ENCODE results near the gene EID2B. TPM values are rescaled to one million over a fixed set of nuclear protein-coding genes. Genes with fewer than 3 reads are reported as not detected.
A peak's percentile ranks its signal among the peaks of the same experiment; 100 is the strongest.

Gene EID2B
- total RNA-seq, 1 donor from 2014 or later, result 3.1 TPM

GRCh38 chr19:39533003-39533512 lies 406 bp upstream of the EID2B start:
- DNase-seq (ENCODE audit: low read depth in 2 of 2), result no peak

GRCh38 chr19:39531834-39532232 lies 819 bp downstream of the EID2B start:
- no peak for DNase-seq (ENCODE audit: low read depth in 2 of 2)

GRCh38 chr19:39525205-39525604 lies 7.4 kb downstream of the EID2B start:
- DNase-seq (ENCODE audit: low read depth in 2 of 2), result no peak

DNA sequence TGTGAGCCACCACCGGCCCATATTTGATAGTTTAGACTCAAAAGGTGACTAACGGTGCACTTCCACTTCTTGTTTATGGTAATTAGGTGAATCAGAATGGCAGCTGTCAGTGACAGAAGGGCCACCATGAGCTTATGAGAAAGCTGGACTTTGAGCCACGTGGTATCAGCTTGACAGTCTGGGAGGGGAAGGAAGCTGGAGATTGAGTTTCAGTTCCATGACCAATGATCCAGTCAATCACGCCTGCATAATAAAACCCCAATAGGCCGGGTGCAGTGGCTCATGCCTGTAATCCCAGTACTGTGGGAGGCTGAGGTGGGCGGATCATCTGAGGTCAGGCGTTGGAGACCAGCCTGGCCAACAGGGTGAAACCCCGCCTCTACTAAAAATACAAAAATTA lies 8.2 kb downstream of the EID2B start:
- DNase-seq (ENCODE audit: low read depth in 2 of 2), result no peak

DNA sequence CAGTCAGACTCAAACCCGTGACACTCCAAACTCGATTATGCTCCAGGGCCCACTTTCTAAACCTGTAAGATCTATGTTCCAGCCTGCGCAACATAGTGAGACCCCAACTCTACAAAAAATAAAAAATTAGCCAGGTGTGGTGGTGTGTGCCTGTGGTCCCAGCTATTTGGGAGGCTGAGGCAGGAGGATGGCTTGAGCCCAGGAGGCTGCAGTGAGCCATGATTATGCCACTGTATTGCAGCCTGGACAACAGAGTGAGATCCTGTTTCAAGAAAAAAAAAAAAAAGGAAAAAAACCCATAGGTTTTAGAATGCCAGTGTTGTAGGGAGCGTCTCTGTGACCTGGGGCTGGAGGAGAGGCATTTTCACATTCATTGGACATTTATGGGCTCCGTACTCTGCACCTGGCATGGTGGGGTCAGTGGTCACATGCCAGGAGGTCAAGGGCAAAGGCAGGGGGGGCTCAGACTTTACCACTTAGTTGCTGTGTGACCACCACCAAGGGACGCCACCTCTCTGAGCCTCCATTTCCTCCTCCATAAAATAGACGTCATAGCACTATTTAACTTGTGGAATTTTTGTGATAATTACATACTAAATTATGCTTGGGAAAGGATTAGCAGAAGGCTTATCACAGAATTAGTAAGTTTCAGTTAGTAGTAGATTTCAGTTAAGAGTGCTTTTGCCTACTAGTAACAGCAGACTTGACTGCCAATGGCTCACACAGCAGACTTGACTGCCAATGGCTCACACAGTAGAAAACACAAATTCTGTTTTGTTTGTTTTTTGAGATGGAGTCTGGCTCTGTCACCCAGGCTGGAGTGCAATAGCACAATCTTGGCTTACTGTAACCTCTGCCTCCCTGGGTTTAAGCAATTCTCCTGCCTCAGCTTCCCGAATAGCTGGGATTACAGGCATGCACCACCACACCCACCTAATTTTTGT lies 11.8 kb downstream of the EID2B start:
- no peak for DNase-seq (ENCODE audit: low read depth in 2 of 2)

- no peak for DNase-seq (ENCODE audit: low read depth in 2 of 2)
Observed at GRCh38 chr19:39518975-39519374, 13.7 kb downstream of the EID2B start.

- DNase-seq (ENCODE audit: low read depth in 2 of 2), result no peak
Observed at GRCh38 chr19:39518458-39518857, 14.2 kb downstream of the EID2B start.

DNA sequence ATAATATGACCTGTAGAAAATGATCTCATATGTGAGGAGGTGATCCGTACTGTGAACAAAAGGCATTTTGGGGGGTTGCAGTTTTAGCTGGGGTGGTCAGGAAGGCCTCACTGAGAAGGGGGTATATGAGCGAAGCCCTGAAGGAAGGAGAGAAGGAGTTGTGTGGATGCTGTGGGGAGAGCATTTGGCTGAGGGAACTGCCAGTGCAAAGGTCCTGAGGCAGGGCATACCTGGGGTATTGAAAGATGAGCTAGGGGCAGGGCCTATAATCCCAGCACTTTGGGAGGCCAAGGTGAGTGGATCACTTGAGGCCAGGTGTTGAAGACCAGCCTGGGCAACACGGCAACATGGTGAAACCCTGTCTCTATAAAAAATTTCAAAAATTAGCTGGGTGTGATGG lies 15.2 kb downstream of the EID2B start:
- no peak for DNase-seq (ENCODE audit: low read depth in 2 of 2)

DNA sequence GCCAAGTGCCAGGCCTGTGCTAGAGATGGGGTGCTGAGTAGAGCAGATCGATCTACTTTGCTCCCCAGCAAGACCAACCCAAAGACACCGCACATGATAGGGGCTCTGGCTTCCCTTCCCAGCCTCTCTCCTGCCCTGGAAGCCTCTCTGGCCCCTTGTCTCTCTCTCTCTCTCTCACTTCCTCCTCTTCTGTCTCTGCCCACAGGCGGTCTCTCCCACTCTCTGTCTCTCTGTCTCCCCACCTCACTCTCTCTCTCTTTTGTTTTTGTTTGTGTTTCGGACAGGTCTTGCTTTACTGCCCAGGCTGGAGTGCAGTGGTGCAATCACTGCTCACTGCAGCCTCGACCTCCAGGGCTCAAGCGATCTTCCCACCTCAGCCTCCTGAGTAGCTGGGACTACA lies 16.4 kb downstream of the EID2B start:
- DNase-seq (ENCODE audit: low read depth in 2 of 2), result no peak

GRCh38 chr19:39515551-39516191 lies 17.0 kb downstream of the EID2B start:
- no peak for DNase-seq (ENCODE audit: low read depth in 2 of 2)

DNA sequence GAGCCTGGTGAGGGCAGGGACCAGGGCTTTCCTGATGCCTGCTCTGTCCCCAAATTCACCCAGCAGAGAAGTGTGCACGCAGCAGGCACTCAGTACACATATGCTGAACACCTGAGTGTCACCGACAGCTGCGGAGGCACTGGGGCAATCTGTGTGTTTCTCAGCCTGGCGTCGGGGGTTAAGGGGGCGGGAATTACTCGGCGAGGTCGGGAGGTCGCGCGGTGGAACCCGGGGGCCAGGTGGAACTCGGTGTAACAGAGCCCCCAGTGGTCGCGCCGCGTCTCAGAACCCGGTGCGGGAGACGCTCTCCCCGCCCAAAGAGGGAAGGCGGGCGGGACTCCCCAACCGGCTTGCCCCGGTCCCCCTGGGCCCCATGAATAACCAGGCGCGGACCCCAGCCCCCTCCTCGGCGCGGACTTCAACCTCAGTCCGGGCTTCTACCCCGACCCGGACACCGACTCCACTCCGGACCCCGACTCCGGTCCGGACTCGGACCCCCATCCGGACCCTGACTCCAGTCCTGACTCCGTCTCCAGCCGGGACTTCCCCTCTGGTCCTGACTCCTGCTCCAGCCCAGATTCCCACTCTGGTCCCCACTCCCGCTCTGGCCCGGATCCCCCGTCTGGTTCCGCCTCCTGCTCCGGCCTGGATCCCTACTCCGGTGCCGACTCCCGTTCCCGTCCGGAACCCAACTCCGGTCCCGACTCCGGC lies 17.7 kb downstream of the EID2B start, which contains the start of gene SELENOV:
SELENOV (plus strand) TSS at position 300 of the 711 bp plus-strand sequence; CDS start at position 374, 74 bp downstream.
- no peak for DNase-seq (ENCODE audit: low read depth in 2 of 2)

DNA sequence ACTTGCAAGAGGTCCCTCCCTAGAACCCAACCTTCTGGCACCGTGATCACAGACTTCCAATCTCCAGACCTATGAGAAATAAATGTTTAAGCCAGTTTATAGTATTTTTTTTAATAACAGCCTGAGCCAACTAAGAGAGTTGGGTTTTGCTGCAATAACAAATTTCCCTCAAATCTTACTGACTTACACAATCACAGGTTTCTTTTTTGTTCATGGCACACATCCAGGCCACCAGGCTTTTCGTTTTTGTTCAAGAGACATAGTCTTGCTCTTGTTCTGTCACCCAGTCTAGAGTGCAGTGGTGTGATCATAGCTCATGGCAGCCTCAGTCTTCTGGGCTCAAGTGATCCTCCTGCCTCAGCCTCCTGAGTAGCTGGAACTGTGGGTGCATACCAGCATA lies 19.7 kb downstream of the EID2B start:
- DNase-seq (ENCODE audit: low read depth in 2 of 2), result no peak

DNA sequence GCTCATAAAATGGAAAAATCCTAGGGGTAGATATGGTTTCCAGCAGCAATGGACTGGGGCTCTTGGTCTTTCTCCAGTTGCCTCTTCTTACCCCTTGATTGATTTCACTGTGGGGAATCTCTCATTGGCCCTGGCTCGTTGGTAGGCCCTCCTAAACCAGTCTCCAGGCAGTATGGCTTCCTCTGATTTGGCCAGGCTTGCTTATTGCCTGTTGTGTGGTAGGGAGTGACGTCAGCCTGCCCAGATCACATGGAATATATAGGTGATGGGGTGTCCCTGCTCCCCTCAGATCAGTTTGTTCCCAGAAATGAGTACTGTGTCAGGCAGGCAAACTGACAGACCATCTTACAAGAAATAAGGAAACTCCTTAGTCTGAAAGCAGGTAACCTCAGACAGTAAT lies 23.4 kb downstream of the EID2B start:
- no peak for DNase-seq (ENCODE audit: low read depth in 2 of 2)

GRCh38 chr19:39508629-39509028 lies 24.0 kb downstream of the EID2B start:
- DNase-seq (ENCODE audit: low read depth in 2 of 2), result no peak

GRCh38 chr19:39507715-39508364 lies 24.8 kb downstream of the EID2B start:
- no peak for DNase-seq (ENCODE audit: low read depth in 2 of 2)

DNA sequence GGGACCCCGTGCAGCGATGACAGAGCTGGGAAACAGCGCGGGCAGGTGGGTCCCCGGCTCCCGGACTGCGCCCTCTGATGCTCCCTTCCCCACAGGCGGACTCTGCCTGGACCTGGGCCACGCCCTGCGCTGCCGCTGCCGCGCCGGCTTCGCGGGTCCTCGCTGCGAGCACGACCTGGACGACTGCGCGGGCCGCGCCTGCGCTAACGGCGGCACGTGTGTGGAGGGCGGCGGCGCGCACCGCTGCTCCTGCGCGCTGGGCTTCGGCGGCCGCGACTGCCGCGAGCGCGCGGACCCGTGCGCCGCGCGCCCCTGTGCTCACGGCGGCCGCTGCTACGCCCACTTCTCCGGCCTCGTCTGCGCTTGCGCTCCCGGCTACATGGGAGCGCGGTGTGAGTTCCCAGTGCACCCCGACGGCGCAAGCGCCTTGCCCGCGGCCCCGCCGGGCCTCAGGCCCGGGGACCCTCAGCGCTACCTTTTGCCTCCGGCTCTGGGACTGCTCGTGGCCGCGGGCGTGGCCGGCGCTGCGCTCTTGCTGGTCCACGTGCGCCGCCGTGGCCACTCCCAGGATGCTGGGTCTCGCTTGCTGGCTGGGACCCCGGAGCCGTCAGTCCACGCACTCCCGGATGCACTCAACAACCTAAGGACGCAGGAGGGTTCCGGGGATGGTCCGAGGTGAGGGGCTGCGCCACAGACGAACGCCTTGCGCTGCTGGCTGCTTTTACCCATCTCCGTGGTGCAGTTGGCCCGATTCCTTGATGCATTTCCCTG lies 25.5 kb downstream of the EID2B start:
- DNase-seq (ENCODE audit: low read depth in 2 of 2), result peak; percentile 37 to 82

DNA sequence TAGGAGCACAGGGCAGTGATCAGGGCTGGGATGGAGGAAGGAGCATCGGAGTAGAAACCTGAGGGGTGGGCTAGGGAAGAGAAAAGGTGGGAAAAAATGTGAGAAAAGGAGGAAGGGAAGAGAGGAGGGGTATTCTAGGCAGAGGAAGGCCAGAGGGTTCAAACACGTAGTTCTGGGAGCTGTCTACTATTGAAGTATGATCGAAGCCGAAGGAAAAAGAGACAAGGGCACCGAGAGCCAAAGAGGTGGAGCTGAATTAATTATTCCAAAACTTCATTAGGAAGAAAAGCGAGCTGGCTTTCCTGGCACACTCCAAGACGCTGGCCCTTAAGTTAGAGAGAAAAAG lies 26.1 kb downstream of the EID2B start:
- no peak for DNase-seq (ENCODE audit: low read depth in 2 of 2)

GRCh38 chr19:39502640-39503417 lies 29.8 kb downstream of the EID2B start:
- peak; percentile 54 to 83 for DNase-seq (ENCODE audit: low read depth in 2 of 2)

DNA sequence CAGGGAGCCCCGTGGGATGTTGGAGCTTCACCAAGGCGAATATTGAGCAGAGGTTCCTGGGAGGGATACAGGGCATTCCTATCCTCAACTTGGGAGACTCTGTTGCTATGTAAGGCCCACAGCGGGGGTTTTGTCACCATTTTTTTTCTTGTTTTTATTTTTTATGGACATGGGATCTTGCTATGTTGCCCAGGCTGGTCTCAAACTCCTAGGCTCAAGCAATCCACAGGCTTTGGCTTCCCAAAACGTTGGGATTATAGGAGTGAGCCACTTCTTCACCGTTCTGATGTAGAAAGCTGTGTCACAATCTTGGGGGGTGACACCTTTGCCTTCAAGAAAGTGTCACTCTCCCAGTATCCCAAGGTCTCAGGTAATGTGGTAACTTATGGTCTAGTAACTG lies 31.3 kb downstream of the EID2B start:
- no peak for DNase-seq (ENCODE audit: low read depth in 2 of 2)

- DNase-seq (ENCODE audit: low read depth in 2 of 2), result no peak
Observed at GRCh38 chr19:39500543-39500942, 32.1 kb downstream of the EID2B start.
